Stimulated activated CD4-positive, alpha-beta T cell treated with anti-CD3 and anti-CD28 coated beads, TNF-alpha, amount 100 ng/mL, for 1 hour (primary cell): ENCODE data around the gene GOLGA2.
A peak's percentile ranks its signal among the peaks of the same experiment; 100 is the strongest.

Experiments
- DNase-seq, 3 donors: peaks; one replicate each; pipeline ENCODE4 v3.0.0-alpha.2; 2020; ENCODE audit warnings: low read depth in 3 of 3, low spot score in 1 of 3

Gene GOLGA2

GRCh38 chr9:128275198-128276007 lies at the start of gene GOLGA2:
TSS of gene GOLGA2 (minus strand) at chr9:128276007. CDS start at chr9:128275976, 31 bp downstream.
- DNase-seq = no peak

GRCh38 chr9:128324401-128324800 lies 48.6 kb upstream of the GOLGA2 start:
- no peak for DNase-seq

GRCh38 chr9:128323791-128324190 lies 48.0 kb upstream of the GOLGA2 start:
- no peak for DNase-seq

GRCh38 chr9:128323212-128323730 lies 47.5 kb upstream of the GOLGA2 start:
- no peak for DNase-seq

- DNase-seq = peak; percentile 79 to 87 (median 83)
Measured at GRCh38 chr9:128322404-128323211, 46.8 kb upstream of the GOLGA2 start, which contains the start of the genes COQ4 and TRUB2. TSS of gene COQ4 (plus strand) at chr9:128322839. CDS start at chr9:128322859, 20 bp downstream. TSS of gene TRUB2 (minus strand) at chr9:128322447. CDS start at chr9:128322408, 39 bp downstream.

GRCh38 chr9:128321879-128322403 lies 46.1 kb upstream of the GOLGA2 start:
- no peak for DNase-seq

GRCh38 chr9:128321343-128321742 lies 45.5 kb upstream of the GOLGA2 start:
- DNase-seq = no peak

GRCh38 chr9:128317629-128318028 lies 41.8 kb upstream of the GOLGA2 start:
- no peak for DNase-seq

- DNase-seq = no peak
Measured at GRCh38 chr9:128316421-128316820, 40.6 kb upstream of the GOLGA2 start.

GRCh38 chr9:128314697-128315096 lies 38.9 kb upstream of the GOLGA2 start:
- DNase-seq = no peak

- no peak for DNase-seq
Measured at GRCh38 chr9:128310461-128310860, 34.7 kb upstream of the GOLGA2 start.

- no peak for DNase-seq
Measured at GRCh38 chr9:128309551-128309950, 33.7 kb upstream of the GOLGA2 start.

GRCh38 chr9:128304971-128305288 lies 29.1 kb upstream of the GOLGA2 start:
- DNase-seq = no peak

- no peak for DNase-seq
Measured at GRCh38 chr9:128304136-128304970, 28.5 kb upstream of the GOLGA2 start.

GRCh38 chr9:128298535-128299482 lies 23.0 kb upstream of the GOLGA2 start:
- DNase-seq = no peak

- DNase-seq = no peak
Measured at GRCh38 chr9:128297221-128297773, 21.5 kb upstream of the GOLGA2 start.

GRCh38 chr9:128296340-128297220 lies 20.8 kb upstream of the GOLGA2 start:
- DNase-seq = no peak

GRCh38 chr9:128294142-128294541 lies 18.3 kb upstream of the GOLGA2 start:
- DNase-seq = no peak
